NAMALWA (cell line): ENCODE results near the gene BCL3.
"Not testable (repeated sequence)": the region's sequence is repeated elsewhere in the genome, so short reads cannot be mapped to it uniquely, and the experiment has no call there.

Source experiments
- DNase-seq: peaks from one replicate; pipeline ENCODE4 v3.0.0-alpha.2; 2015; ENCODE audit warnings: low spot score

Gene BCL3

GRCh38 chr19:44758596-44758995 lies 10.1 kb downstream of the BCL3 start:
- no peak for DNase-seq

DNA sequence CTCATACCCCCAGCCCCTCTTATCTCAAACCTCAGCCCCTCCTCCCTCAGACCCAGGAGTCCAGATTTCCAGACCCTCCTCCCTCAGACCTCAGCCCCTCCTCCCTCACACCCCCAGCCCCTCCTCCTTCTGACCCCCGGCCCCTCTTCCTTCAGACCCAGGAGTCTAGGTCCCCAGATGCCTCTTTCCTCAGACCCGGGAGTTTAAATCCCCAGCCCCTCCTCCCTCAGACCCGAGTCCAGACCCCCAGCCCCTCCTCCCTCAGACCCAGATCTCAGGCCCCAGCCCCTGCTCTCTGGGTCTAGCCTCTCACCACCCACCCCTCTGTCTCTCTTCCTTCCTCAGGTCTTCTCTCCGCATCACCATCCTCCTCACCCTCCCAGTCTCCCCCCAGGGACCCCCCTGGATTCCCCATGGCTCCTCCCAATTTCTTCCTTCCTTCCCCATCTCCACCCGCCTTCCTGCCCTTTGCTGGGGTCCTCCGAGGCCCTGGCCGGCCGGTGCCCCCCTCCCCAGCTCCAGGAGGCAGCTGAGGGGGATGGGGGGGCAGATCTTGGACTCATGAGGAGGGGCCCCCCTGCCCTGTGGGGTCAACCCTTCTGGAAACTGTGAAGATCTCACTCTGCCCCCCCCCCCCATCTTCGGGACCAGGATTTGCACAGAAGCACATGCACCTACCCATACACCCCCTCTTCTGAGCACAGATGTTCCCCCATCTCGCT lies 10.7 kb downstream of the BCL3 start:
- no peak for DNase-seq

- peak; percentile 48 for DNase-seq
Observed at GRCh38 chr19:44762038-44762437, 13.5 kb downstream of the BCL3 start.

DNA sequence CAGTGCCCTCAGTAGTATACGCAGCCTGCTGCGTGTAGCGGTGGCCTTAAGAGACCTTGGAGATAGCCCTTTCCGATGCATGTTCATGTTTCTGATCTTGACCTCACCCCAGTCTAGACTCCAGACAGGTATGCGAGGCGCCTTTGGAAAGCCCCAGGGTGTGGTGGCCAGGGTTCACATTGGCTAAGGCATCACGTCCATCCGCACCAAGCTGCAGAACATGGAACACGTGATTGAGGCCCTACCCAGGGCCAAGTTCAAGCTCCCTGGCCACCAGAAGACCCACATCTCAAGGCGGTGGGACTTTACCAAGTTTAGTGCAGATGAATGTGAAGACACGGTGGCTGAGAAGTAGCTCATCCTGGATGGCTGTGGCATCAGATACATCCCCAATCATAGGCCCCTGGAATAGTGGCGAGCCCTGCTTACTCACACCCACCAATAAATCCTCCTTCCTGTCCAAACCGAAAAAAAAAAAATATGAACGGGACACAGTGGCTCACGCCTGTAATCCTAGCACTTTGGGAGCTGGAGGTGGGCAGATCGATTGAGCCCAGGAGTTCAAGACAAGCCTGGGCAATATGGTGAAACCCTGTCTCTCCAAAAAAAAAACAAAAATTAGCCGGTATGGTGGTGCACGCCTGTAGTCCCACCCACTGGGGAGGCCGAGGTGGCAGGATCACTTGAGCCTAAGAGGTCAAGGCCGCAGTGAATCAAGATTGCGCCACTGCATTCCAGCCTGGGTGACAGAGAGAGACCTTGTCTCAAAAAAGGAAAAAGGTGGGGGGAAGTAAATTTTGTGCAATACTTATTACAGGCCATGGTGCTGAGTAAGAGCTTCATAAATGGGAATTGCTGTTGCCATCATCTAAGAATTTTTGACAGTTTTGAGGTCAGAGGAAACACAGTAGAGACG lies 16.8 kb downstream of the BCL3 start:
- no peak for DNase-seq

DNA sequence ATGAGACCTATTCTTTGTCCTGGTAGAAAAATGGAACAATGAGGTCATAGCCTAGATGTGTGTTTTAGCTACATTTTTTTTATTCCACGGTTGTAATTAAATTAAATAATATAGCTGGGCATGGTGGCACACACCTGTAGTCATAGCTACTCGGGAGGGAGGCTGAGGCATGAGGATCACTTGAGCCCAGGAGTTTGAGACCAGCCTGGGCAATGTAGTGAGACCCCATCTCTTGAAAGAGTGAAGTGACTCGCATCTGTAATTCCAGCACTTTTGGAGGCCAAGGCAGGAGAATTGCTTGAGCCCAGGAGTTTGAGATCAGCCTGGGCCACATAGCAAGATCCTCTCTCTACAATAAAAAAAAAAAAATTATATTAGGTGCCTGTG lies 17.4 kb downstream of the BCL3 start:
- DNase-seq: no peak

- DNase-seq: no peak
Observed at GRCh38 chr19:44767295-44768180, 19.0 kb downstream of the BCL3 start.

GRCh38 chr19:44770550-44771257 lies 22.2 kb downstream of the BCL3 start:
- DNase-seq: peak; percentile 98

- not testable (repeated sequence) for DNase-seq
Observed at GRCh38 chr19:44772144-44772543, 23.6 kb downstream of the BCL3 start.

DNA sequence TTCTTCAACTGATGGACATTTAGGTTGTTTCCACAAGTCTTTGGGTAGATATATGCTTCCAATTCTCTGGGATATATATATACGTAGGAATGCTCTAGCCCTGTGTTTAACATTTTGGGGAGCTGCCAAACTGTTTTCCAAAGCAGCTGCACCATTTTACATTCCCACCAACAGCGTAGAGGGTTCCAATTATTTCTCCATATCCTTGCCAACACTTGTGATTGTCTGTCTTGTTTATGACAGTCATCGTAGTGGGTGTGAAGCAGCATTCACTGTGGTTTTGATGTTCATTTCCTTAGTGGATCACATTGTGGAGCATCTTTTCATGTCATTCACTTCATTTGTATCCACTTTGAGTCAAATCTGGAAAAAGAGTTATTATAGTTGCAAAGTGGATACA lies 24.5 kb downstream of the BCL3 start:
- DNase-seq: no peak

DNA sequence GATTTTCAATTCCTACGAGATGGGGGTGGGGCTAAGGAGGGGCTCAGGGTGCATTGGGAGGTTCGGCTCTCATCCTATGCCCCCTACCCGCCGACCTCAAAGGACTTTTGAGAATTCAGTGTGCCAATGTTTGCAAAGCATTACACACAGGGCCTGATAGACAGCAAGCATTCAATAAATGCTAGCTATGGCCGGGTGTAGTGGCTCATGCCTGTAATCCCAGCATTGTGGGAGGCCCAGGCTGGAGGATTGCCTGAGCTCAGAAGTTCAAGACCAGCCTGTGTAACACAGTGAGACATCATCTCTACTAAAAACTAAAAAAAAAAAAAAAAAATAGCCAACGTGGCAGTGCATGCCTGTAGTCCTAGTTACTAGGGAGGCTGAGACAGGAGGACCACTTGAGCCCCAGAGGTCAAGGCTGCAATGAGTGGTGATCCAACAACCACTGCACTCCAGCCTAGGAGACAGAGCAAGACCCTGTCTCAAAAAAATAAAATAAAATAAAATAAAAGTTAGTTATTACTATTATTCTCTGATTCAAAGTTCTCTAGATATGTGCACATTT lies 27.2 kb downstream of the BCL3 start:
- DNase-seq: no peak

- no peak for DNase-seq
Observed at GRCh38 chr19:44776402-44777096, 28.0 kb downstream of the BCL3 start.

DNA sequence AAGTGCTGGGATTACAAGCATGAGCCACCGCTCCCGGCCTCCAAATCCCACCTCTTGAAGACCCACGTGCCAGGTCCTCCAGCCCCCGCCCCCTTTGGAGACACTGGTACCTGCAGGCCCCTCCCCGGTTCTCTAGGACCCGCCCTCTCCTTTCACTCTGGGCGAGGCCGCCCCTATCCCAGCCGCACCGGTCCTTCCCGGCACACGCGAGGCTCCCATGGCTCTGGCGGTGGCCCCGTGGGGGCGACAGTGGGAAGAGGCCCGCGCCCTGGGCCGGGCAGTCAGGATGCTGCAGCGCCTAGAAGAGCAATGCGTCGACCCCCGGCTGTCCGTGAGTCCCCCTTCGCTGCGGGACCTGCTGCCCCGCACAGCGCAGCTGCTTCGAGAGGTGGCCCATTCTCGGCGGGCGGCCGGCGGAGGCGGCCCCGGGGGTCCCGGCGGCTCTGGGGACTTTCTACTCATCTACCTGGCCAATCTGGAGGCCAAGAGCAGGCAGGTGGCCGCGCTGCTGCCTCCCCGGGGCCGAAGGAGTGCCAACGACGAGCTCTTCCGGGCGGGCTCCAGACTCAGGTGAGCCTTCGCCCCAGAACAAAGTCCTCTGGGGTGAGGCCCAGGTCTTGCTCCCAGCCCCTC lies 29.3 kb downstream of the BCL3 start, which contains the start of gene CBLC:
Gene CBLC (plus strand): TSS at position 176 of the 633 bp plus-strand sequence. CDS start 42 bp downstream, at position 218.
- no peak for DNase-seq

- no peak for DNase-seq
Observed at GRCh38 chr19:44779150-44779549, 30.6 kb downstream of the BCL3 start.

GRCh38 chr19:44781694-44782093 lies 33.2 kb downstream of the BCL3 start:
- not testable (repeated sequence) for DNase-seq

DNA sequence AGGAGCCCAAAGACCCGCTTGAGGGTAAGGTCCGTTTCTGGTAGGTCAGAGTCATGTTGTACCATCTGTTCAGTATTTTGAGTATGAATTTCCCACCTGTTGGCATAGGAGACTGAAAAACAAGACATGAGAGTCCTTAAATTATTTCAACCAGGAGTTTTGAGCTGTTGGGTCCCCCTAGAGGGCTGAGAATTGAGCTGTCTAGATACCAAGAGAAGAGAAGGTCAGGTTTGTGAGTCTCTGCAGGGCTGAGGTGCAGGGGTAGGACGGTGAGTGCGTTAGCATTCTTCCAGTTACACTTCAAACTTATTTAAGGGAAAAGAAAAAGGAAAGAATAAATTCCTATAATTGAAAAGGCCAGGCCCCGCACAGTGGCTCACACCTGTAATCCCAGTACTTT lies 34.2 kb downstream of the BCL3 start:
- peak; percentile 33 for DNase-seq

DNA sequence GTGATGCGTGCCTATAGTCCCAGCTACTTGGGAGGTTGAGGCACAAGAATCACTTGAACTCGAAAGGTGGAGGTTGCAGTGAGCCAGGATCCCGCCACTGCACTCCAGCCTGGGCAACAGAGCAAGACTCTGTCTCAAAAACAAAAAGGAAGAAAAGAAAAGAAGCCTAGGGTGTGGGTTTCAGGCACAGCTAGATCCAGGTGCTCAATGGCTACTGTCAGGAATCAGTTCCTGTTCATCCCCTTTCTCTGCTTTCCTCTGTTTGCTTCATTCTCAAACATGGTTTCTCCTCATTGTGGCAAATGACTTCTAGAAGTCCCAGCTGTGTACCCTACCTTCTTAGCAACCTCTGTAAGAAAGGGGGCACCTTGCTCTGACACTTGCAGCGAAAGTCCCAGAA lies 35.0 kb downstream of the BCL3 start:
- DNase-seq: no peak

GRCh38 chr19:44785271-44785670 lies 36.8 kb downstream of the BCL3 start:
- no peak for DNase-seq

DNA sequence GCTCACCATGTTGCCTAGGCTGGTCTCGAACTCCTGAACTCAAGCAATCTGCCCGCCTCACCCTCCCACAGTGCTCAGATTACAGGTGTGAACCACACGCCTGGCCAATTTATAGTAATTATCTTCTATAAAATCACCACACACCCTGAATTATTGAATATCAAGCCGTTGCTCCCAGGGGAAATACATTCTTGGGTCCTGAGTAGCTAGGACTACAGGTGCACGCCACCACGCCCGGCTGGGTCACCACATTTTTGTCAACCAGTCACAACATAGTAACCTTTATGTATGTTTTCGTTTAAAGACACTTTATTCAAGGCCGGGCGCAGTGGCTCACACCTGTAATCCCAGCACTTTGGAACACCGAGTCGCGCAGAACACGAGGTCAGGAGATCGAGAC lies 37.5 kb downstream of the BCL3 start:
- DNase-seq: no peak

DNA sequence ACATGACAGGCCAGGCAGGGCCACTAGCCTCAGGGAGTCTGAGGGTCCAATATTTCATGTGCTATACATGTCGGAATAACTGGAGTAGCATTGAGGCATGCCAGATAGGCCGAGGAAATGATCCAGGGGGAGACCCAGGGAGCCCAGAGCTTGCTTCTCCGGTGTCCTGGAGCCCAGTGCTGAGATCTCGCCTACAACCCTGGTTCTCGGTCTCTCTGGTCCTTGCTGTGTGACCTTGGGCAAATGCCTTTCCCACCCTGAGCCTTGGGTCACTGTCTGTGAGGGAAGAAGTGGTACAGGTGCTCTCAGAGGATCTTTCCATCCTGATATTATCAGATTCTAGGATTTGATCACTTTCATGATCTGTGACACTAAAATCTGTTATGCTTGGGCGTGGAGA lies 40.5 kb downstream of the BCL3 start:
- DNase-seq: no peak

DNA sequence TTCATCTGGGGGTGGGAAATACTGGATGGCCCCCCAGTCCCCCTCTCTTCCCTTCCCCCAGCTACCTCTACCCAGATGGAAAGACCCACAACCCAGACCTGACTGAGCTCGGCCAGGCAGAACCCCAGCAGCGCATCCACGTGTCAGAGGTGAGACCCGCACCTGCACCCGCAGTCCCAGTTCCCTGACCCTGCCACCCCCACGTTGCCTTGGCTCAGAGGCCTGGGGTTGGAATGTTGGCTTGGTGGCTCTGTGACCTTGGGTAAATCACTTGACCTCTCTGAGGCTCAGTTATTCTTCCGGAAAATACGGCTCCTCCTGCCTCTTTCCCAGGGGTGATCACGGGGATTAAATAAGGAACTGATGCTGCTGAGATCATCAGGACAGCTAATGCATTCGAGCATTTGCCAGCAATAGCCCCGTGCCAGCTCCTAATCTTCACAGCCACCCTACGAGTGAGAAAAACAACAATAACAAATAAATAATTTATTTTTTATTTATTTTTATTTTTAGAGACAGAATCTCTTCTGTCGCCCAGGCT lies 41.5 kb downstream of the BCL3 start:
- no peak for DNase-seq
